Activated naive CD4-positive, alpha-beta T cell treated with anti-CD3 and anti-CD28 coated beads, Interleukin-2, amount 50 U/mL, for 16 hours (primary cell): ENCODE data around the gene WIPI1.
A peak's percentile ranks its signal among the peaks of the same experiment; 100 is the strongest.
"Not testable (repeated sequence)": the region's sequence is repeated elsewhere in the genome, so short reads cannot be mapped to it uniquely, and the experiment has no call there.

Experiments
- DNase-seq: peaks from one replicate; pipeline ENCODE4 v3.0.0-alpha.2; 2020

Gene WIPI1

DNA sequence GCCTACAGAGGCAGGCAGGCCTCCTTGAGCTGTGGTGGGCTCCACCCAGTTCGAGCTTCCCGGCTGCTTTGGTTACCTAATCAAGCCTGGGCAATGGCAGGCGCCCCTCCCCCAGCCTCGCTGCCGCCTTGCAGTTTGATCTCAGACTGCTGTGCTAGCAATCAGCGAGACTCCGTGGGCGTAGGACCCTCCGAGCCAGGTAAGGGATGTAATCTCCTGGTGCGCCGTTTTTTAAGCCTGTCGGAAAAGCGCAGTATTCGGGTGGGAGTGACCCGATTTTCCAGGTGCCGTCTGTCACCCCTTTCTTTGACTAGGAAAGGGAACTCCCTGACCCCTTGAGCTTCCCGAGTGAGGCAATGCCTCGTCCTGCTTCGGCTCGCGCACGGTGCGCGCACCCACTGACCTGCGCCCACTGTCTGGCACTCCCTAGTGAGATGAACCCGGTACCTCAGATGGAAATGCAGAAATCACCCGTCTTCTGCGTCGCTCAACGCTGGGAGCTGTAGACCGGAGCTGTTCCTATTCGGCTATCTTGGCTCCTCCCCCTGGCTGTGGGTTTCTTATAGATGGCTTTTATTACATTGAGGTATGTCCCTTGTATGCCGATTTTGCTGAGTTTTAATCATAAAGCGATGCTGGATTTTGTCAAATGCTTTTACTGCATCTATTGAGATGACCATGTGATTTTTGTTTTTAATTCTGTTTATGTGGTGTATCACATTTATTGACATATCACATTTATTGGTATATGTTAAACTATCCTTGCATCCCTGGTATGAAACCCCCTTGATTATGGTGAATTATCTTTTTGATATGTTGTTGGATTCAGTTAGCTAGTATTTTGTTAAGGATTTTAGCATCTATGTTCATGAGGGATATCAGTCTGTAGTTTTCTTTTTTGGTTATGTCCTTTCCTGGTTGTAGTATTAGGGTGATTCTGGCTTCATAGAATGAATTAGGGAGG lies 43.4 kb downstream of the WIPI1 start:
- peak; percentile 62 for DNase-seq

DNA sequence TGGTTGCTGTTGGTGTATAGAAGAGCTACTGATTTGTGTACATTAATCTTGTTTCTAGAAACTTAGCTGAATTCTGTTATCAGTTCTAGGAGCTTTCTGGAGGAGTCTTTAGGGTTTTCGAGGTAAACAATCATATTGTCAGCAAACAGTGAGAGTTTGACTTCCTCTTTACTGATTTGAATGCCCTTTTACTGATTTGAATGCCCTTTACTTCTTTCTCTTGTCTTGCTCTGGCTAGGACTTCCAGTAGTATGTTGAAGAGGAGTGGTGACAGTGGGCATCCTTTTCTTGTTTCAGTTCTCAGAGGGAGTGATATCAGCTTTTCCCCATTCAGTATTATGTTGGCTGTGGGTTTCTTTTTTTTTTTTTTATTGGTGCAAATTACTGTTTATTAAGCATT lies 49.6 kb downstream of the WIPI1 start:
- DNase-seq = not testable (repeated sequence)

DNA sequence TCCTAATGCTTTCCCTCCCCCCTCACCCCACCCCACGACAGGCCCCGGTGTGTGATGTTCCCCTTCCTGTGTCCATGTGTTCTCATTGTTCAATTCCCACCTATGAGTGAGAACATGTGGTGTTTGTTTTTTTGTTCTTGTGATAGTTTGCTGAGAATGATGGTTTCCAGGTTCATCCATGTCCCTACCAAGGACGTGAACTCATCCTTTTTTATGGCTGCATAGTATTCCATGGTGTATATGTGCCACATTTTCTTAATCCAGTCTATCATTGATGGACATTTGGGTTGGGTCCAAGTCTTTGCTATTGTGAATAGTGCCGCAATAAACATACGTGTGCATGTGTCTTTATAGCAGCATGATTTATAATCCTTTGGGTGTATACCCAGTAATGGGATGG lies 53.5 kb downstream of the WIPI1 start:
- not testable (repeated sequence) for DNase-seq

DNA sequence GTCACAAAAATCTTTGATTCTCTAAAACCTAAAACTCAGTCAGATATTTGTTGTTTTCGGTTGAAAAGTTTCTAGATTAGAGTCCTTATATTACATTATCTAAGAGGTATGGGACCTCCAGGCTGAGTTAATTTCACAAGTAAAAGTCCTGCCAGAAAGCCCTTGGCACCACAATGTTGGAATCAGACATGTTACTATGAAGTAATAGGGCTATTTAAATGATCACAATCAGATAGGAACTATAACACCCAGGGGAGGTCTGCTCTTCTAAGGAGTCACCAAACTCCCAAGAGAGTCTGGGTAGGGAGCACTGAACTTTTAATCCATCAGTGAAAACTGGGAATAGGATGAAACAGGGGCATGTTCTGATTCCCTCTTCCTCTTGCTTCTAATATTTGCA lies 54.2 kb downstream of the WIPI1 start:
- DNase-seq = no peak

DNA sequence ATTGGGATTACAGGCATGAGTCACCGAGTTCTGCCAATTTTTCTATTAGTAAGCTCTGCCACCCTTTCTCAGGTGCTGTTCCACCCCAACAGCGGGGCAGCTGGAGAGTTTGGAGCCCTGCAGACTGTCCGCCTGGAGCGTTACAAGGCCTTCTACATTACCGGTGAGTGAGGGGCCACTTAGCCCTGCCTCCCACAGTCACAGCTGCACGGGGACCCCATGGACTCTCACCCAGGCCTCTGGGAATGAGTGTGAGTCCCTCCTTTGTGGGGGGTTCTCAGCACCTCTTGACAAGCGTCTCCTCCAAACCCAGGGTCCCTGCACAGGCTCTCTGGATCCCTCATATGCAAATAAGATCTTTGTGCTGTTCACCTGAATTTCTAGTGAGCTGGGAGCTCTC lies 56.0 kb downstream of the WIPI1 start:
- no peak for DNase-seq

DNA sequence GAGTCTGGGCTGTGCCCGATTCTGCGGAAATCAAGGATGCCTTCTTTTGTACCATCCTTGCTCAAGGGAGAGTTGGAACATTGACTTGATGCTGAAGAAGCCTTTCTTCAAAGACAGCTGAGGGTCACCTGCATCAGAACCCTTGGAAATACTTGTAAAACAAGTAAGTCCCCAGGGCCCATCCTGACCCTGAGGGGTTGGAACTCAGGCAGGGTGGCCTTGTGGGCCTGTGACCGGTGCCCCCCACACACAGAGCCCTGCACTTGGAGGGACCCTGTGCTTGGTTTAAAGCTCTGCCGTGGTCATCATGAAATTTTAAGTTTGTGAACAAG lies 56.9 kb downstream of the WIPI1 start:
- DNase-seq = no peak

DNA sequence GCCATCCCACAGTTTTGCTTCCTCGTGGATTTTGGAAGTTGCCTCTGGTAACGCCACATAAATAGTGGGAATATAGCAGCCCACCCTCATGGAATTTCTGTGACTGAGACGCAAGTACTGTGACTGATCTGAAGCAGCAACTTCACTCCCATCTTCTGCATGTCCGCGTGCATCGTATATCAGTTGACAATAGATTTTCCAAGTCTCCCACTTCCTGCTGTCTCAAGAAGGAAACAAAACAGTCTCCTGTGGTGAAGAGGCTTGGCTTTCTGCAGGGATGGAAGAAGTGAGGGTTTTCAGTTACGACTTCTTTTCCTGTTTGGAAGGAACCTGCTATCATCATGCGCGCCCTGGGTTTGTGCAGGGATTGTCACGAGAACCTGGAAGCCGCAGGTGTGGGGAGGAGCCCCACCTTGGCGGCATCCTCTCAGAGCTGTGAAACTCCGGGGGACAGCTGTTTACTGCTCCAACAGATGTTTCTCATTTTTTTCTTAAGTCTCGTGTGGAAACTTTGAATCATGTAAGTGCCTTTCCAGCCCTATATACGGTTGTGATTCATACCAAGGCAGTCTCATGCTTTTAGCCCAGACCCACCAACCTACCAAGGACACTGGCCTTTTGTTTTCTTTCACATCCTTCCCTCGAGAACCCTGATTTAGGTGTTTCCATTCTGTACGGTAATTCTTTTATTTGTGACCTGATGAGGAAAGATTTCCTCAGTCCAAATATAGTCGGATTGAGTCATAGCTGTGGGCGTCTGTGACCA lies 57.5 kb downstream of the WIPI1 start:
- DNase-seq = peak; percentile 53

DNA sequence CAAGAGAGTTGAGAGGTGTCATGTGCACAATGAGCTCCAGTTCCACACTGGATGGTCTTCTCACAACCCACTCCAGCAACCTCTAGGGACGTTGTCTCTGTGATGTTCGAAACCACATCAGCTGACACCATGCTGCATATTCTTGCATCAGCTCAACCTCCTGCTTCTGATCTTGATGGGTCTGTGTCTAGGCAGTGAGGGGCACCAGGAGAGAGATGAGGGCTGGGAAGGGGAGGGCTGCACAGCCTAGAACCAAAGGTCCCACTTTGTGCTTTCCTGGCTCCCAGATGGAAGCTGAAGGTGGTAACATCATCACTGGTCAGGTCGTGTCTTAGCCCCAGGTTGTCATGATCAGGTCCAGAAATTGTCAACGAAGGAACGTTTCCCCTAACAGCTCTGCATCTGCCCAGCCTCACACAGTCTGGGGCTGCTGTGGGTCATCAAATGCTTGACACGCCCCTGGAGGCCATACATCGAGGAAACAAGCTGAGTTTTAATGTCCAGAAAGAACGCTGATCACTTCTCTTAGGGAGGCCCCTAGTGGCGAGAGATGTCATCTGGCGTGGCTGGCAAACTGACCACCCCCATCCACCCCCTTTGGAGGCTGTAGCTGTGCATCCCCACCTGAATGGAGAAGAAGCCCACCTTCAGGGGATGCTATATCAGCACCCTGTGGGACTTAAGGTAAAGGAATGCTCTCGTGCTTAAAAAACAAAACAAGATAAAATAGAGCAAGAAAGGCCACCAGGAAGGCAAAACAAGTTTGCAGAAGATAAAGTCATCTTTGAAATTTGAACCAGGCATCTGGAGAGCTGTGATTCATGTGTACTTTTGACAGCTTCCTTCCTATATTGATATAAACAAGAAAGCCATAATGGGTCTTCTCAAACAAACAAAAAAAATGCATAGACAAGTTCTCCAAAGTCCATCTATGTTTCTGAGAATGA lies 58.3 kb downstream of the WIPI1 start:
- no peak for DNase-seq

DNA sequence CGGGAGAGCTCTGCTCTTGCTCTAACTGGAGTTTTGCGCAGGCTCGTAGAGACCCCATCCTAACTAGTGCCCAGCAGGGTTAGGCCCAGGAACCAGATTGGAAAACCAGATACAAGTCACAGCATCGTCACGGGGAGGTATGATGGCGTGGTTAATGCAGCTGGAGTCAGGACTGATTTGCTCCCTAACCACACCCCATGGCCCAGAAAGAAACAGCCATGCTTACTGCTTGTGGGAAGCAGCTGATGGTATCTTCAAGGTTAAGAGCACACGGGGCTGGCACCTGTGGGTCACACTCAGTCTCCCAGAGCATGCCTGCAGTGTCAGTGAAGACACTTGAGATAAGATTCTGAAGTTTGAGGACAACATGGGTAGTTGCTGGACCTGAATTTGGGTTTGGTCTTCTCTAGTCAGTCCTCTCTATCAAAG lies 60.2 kb downstream of the WIPI1 start:
- no peak for DNase-seq

DNA sequence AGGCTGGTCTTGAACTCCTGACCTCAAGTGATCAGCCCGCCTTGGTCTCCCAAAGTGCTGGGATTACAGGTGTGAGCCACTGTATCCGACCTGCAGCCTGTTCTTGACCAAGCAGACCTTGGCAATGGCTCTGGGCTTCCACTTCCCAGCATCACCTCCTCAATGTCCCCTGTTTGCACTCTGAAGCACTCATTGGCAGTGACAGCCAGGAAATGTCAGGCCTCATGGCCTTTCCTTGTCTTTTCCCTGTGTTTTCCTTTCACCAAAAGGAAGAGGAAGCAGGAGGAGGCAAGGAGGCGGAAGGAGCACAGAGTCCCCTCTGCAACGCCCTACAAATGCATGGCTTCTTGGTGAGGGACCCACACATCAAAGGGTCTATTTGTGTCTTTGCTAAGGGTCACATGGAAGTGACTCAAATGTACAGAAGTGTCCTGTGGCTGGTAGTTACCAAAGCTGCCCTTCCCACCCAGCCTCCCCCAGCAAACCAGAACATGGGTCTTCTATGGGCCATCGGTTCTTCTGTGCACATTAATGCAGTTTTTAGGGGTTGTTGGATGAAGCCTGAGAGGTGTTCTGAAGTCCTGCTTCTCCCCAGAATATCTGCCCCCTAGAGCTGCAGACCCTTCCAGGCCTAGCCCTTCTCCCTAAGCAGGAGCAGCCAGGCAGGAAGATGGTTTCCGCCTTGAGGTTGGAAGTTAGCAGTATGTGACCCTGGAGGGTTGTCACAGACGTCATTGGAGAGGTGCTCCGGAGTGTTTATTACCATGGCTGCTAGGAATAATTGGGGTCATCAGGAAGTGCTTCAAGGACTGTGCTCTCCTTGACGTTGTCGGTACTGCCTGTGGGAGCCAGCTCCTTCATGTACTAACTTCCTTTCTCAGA lies 60.8 kb downstream of the WIPI1 start:
- no peak for DNase-seq

DNA sequence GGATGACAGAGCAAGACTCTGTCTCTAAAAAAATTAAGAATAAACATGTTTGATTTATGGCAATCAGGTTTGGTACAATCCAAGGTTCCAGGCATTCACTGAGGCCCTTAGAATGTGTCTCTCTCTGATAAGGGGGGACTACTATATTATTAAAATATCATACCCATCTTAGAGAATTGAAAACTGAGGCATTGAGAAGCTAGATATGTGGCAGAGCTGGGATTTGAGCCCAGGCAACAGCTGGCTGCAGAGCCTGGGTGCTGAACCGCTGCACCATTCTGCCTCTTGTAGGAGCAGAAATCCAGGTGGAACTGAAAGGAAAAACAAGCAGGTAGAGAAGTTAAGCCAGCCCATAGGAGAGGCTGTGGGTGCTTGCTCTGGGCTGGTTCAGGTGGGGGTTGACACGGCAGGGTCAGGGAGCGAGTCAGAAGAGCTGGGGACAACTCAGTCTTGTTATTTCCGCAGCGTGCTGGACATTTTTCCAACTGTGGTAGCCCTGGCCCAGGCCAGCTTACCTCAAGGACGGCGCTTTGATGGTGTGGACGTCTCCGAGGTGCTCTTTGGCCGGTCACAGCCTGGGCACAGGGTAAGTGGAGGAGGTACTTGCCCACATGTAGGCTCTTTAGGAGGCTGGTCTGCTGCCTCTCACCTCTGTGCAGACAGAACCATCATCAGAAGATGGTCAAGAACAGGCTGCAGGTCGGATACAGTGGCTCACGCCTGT lies 62.5 kb downstream of the WIPI1 start:
- DNase-seq = no peak

DNA sequence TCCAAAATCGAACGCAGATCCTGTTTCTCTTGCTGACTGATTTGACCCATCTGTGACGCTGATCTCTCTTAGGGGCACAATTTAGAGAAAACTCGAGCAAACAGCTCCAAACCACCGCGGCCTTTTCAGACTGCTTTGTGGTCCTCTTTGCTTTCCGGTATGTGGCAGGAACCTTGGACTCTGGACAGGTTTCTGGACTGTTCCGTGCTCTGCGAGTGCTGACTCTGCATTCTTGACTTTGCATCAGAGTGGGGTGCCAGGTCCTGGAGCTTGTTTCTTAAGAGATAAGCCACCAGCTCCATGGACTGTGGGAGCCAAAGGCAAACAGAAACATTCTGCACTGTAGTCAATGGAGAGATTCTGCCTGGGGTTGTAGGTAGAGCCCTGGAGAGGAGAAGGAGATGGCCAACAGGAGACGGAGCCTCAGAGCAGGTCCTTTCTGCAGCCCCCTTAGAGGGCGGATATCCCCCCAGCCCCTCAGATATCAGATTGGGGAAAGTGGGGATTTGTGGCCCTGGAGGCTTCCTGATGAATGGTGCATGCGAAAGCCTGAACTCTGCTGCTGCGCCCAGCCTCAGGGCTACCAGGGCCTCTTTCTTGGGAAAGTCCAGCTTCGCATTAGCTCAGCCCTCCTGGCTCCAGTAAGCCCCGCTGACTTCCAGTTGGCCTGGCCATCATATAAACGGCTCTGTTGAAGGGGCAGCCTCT lies 65.6 kb downstream of the WIPI1 start:
- DNase-seq = no peak

DNA sequence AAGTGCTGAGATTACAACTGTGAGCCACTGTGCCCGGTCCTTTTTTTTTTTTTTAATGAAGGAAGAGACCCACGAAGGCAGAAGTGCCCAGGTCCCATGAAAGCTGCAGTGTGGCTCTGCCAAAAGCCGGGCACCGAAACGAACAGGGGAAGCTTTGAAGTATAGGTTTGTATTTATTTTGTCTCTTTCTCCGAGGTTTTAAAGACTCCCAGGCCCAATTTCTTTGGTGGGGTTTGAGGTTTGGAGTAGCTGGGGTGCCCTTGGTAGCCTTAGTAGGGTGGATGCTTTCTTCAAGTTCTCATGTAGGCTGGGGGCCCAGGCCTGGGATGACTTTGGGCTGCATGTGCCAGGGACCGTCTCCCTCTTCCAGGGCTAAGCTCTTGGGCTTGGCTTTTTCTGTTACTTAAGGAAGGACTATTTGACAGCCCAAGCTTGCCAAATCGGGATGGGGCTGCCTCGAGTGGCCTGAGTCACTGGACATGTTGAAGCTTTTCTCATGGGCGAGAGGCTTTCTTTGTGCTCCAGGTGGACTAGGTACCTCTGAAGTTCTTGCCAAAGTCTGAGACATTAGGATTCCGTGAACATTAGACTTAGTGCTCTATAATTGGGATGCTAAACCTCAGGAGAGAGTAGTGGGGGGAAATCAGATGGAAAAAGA lies 66.3 kb downstream of the WIPI1 start:
- no peak for DNase-seq

DNA sequence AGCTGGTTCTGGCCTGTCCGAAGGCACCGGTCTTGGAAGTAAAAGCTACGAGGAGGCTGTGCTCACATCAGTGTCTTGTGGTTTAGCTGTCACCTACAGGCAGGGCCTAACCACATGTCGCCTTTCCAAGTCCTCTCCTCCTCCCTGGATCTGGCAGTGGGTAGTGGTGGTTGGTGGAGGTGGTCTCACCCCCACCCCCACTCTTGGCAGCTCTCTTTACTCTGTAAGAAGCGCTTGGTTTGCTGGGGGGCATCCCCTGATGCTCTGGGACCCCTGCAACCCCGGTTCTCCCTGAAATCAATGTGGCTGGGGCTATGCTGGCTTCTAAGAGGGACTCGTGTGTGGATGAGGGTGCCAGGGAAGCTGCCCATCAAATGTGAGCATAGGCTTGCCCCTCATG lies 68.3 kb downstream of the WIPI1 start:
- no peak for DNase-seq

DNA sequence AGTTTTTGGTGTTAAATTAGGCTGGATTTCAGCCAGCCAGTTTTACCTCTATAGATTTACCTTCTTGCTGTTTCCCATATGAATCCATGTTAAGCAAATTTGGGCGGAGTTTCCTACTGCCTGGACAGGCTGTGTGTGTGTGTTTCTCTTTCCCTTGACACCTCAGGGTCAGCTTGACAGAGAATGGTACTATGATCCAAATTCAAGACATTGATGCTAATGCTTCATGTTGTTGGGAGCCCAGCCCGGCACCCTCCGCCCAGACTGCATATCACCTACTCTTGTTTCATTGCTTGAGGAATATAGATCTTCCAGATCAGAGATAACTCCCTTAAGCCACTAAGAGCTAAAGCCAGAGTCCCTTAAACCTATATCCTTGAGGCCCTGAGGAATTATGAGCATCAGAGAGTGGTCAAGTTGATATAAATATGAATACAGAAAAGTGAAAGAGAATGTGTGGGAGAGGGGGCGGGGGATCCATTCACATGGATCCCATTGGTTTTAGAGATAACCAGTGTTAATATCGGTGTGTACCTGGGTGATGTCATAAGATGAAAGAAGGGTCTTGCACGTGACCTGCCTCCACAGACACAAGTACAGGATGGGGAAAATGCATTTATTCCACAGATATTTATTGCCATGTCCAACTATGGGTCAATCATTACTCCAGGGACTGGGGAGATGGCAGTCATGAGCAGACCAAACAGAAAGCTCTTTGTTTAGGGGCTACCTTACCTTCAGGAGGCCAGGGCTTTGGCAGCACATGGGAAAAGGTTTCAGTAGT lies 69.7 kb downstream of the WIPI1 start:
- no peak for DNase-seq

DNA sequence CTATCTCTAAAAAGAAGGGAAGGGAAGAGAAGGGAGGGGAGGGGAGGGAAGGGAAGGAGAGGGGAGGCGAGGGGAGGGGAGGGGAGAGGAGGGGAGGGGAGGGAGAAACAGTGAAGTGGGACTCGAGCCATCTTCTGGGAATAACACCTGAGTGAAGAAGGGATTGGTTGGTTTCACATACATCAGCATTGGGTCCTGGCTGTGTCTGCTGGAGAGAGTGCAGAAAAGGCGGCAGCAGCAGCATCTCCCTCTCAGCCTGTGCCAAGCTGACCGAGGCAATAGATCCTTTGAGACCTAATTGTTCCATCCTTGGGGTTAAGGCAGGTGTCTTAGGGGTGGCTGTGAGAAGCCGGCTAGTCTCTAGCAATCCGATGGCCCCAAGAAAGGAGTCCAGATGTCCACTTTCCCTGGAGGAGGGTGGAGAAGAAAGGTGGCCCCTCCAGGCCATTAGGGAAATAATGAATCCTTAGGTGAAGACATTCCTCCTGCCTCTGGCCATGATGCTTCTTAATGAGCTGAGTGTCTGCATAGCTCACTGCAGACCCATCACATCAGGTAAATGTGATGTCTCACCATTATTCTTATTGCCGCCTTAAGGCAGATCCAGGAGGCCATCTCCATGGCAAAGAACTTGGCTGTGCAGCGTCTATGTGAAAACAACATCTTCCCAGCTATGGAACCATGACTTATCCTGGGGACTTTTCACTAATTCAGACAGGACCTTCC lies 71.6 kb downstream of the WIPI1 start:
- no peak for DNase-seq

DNA sequence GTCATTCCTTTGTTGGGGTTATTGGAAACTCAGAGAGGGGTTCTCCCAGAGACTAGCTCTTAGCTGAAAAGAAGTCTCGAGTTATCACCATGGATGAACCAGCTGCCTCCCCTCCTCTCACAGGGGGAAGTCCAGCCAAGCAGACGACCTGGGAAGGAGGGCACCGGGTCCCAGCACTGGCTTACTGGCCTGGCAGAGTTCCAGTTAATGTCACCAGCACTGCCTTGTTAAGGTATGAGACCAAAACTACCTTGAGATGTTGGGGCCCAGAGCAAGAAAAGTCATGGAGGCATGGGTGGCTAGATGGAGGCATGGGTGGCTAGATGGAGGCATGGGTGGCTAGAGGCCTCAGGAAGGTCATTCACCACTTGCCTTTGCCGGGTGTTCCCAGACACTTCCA lies 72.4 kb downstream of the WIPI1 start:
- no peak for DNase-seq

DNA sequence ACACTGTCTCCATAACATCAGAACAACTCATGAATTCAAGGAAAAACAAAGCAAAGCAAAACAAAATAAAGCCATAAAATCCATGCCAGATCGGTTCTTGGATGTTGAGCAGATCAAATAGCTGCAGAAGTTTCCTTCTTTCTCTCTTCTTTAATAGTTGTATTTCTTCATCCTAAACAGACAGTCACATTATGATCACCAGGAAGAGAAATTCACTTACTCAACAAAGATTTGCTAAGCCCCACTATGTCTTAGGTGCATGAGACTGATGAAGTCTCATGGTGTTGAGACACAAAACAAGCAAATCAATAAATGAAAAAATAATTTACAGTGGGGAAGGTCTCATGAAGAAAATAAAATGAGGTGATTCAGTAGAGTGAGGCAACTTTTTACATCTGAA lies 72.8 kb downstream of the WIPI1 start:
- no peak for DNase-seq
